ENCODE results near the gene PTPN7.

GRCh38 chr1:202127061-202127460, 33.3 kb downstream of the PTPN7 start:
- TF ChIP-seq CTCF (IDR thresholded peaks at IDR 0.05; ENCODE audit: insufficient read depth, low read length, poor library complexity, severe bottlenecking) (no peak), EZH2phosphoT487 (conservative IDR thresholded peaks at IDR 0.05; ENCODE audit: low read length) (no peak)
